ENCODE data around the gene TRIP11.

TRIP11 gene

DNA sequence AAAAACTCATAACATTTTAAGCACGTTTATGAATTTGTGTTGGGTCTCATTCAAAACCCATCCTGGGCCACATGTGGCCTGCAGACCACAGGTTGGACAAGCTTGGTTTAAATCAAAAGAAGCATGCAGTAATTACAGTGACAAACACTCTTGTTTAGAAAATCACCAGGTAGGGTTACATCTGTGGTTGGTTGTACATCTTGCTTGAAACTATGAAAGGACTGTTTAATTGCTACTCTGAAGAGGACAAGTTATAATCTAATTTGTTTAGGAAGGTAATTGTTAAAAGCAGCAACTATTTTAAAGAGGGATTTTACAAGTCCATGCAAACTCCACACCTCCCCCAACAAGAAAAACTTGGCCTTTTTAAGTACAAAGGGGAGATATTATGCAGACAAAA, 4.0 kb downstream of the TRIP11 start:
- no peak for TF ChIP-seq JUND (IDR thresholded peaks at IDR 0.05; ENCODE audit: low read depth)
- DNase-seq (ENCODE audit: low read depth in 1 of 2, low spot score in 1 of 2) = no peak

GRCh38 chr14:92033906-92034687, 5.8 kb downstream of the TRIP11 start:
- DNase-seq (ENCODE audit: low read depth in 1 of 2, low spot score in 1 of 2) = no peak
- no peak for TF ChIP-seq JUND (IDR thresholded peaks at IDR 0.05; ENCODE audit: low read depth)
- in situ Hi-C loops (cut with HindIII; ENCODE audit: low pct_unique_long_range_greater_than_20kb, low sequenced_read_pairs) = no loop called here

More for the DNA sequence above, 4.0 kb downstream of the TRIP11 start:
- in situ Hi-C loops (cut with HindIII; ENCODE audit: low pct_unique_long_range_greater_than_20kb, low sequenced_read_pairs) = no loop called here

DNA sequence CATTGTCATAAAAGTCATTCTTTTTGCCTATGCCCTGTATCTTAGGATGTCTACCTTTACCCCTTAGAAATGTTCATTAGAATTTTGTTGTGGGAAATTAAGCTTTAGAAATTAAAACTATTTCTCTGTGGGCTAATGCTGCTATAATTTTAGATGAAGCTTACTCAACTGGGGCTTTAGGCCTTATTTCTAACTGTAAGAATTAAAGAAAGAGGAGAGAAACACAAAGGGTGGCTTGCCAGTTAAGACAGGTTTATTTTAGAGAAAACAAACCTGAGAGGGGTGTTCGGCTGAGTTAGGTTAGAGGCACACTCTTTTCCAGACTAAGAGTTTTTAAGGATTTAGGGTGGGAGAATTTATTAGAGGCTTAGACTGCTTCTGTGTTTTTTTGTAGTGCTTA, 6.4 kb downstream of the TRIP11 start:
- in situ Hi-C loops (cut with HindIII; ENCODE audit: low pct_unique_long_range_greater_than_20kb, low sequenced_read_pairs) = no loop called here

DNA sequence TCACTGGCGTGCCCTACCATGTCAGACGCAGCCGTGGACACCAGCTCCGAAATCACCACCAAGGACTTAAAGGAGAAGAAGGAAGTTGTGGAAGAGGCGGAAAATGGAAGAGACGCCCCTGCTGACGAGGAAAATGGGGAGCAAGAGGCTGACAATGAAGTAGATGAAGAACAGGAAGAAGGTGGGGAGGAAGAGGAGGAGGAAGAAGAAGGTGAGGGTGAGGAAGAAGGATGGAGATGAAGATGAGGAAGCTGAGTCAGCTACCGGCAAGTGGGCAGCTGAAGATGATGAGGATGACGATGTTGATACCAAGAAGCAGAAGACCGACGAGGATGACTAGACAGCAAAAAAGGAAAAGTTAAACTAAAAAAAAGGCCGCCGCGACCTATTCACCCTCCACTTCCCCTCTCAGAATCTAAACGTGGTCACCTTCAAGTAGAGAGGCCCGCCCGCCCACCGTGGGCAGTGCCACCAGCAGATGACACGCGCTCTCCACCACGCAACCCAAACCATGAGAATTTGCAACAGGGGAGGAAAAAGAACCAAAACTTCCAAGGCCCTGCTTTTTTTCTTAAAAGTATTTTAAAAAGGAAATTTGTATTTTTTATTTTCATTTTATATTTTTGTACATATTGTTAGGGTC, 13.2 kb downstream of the TRIP11 start:
- in situ Hi-C loops (cut with HindIII; ENCODE audit: low pct_unique_long_range_greater_than_20kb, low sequenced_read_pairs) = no loop called here
- TF ChIP-seq JUND (IDR thresholded peaks at IDR 0.05; ENCODE audit: low read depth) = no peak
- DNase-seq (ENCODE audit: low read depth in 1 of 2, low spot score in 1 of 2) = no peak

More for the DNA sequence above, 6.4 kb downstream of the TRIP11 start:
- no peak for TF ChIP-seq JUND (IDR thresholded peaks at IDR 0.05; ENCODE audit: low read depth)
- DNase-seq (ENCODE audit: low read depth in 1 of 2, low spot score in 1 of 2) = no peak

DNA sequence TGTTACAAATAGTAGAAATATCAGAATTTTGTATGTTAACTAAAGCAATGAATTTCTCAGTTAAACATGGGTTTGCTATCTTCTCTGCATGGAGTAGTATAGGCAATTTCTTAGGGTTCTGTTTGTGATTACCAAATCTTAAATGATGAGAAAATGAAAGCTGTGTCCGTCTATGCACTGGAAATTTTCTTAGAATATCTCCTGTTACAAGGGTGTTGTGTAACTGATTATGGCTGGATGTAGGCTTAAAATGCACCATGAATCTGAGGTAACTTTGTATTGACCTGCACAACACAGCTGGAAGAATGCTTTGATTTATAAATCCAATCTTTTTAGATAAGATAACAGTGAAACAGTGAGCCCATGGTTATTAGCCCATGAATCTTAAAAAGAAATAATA, 17.8 kb downstream of the TRIP11 start:
- no peak for DNase-seq (ENCODE audit: low read depth in 1 of 2, low spot score in 1 of 2)
- in situ Hi-C loops (cut with HindIII; ENCODE audit: low pct_unique_long_range_greater_than_20kb, low sequenced_read_pairs) = no loop called here
- TF ChIP-seq JUND (IDR thresholded peaks at IDR 0.05; ENCODE audit: low read depth) = no peak

GRCh38 chr14:92021523-92021922, 18.3 kb downstream of the TRIP11 start:
- in situ Hi-C loops (cut with HindIII; ENCODE audit: low pct_unique_long_range_greater_than_20kb, low sequenced_read_pairs) = no loop called here
- no peak for DNase-seq (ENCODE audit: low read depth in 1 of 2, low spot score in 1 of 2)
- no peak for TF ChIP-seq JUND (IDR thresholded peaks at IDR 0.05; ENCODE audit: low read depth)

- in situ Hi-C loops (cut with HindIII; ENCODE audit: low pct_unique_long_range_greater_than_20kb, low sequenced_read_pairs) = no loop called here
- TF ChIP-seq JUND (IDR thresholded peaks at IDR 0.05; ENCODE audit: low read depth) = no peak
- DNase-seq (ENCODE audit: low read depth in 1 of 2, low spot score in 1 of 2) = no peak
Observed at GRCh38 chr14:92014040-92014439, 25.8 kb downstream of the TRIP11 start.

DNA sequence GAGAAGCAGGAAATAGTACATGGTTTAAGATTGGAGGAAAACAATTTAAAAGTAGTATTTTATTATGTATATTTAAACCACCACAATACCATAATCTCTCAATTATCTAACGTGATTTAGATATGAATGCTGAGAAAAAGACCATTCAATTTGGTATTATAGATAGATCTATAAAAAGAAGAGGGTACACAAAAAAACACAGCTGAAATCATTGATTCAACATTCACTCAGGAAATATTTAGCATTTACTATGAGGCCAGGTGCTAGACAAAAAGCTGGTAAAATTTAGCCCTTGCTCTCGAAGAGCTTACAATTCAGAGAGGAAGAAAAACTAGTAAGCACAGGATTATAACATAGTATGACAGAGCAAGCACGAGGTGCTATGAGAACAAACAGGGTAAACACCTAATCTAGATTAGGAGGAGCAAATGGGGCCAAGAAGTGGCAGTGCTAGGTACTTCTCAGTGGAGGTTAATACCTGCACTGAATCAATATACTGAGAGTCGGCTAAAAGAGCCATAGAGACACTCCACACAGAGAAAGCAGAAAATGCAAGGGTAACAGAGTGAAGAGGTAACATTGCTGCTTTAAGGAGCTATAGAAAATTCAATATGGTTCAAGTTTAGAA, 27.6 kb downstream of the TRIP11 start:
- in situ Hi-C loops (cut with HindIII; ENCODE audit: low pct_unique_long_range_greater_than_20kb, low sequenced_read_pairs) = no loop called here
- no peak for TF ChIP-seq JUND (IDR thresholded peaks at IDR 0.05; ENCODE audit: low read depth)
- no peak for DNase-seq (ENCODE audit: low read depth in 1 of 2, low spot score in 1 of 2)

GRCh38 chr14:92010644-92011043, 29.2 kb downstream of the TRIP11 start:
- in situ Hi-C loops (cut with HindIII; ENCODE audit: low pct_unique_long_range_greater_than_20kb, low sequenced_read_pairs) = no loop called here
- no peak for DNase-seq (ENCODE audit: low read depth in 1 of 2, low spot score in 1 of 2)
- TF ChIP-seq JUND (IDR thresholded peaks at IDR 0.05; ENCODE audit: low read depth) = no peak

- TF ChIP-seq JUND (IDR thresholded peaks at IDR 0.05; ENCODE audit: low read depth) = no peak
- DNase-seq (ENCODE audit: low read depth in 1 of 2, low spot score in 1 of 2) = no peak
- in situ Hi-C loops (cut with HindIII; ENCODE audit: low pct_unique_long_range_greater_than_20kb, low sequenced_read_pairs) = no loop called here
Observed at GRCh38 chr14:92009604-92010003, 30.3 kb downstream of the TRIP11 start.

- TF ChIP-seq JUND (IDR thresholded peaks at IDR 0.05; ENCODE audit: low read depth) = no peak
- no peak for DNase-seq (ENCODE audit: low read depth in 1 of 2, low spot score in 1 of 2)
- in situ Hi-C loops (cut with HindIII; ENCODE audit: low pct_unique_long_range_greater_than_20kb, low sequenced_read_pairs) = no loop called here
Observed at GRCh38 chr14:92005019-92005418, 34.8 kb downstream of the TRIP11 start.

DNA sequence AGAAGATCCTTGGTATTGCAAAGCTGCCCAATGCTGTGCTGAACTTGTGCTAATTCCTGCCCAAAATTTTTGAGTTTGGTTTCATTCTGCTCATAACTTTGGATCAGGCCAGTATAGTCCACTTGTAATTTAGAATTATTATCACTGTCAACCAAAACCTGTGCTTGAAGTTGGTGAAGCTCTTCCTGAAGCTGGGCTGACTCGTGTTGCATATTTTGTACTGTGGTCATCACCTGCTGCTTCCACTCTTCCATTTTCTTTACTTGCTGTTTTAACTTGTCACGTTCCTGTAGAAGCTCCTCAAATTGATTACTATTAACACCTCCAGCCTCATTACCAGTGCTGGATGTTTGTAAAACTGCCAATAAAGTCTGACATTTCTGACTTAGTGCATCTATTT, 35.8 kb downstream of the TRIP11 start:
- no peak for DNase-seq (ENCODE audit: low read depth in 1 of 2, low spot score in 1 of 2)
- no peak for TF ChIP-seq JUND (IDR thresholded peaks at IDR 0.05; ENCODE audit: low read depth)
- in situ Hi-C loops (cut with HindIII; ENCODE audit: low pct_unique_long_range_greater_than_20kb, low sequenced_read_pairs) = no loop called here
